HG03521 (cell line): Measurements from ENCODE around the gene PCSK7.

ENCODE experiments used
- ATAC-seq: cut with Tn5 transposase; IDR thresholded peaks from one replicate; pipeline ENCODE4 v1.9.1; 2021; ENCODE audit warnings: mild to moderate bottlenecking, moderate library complexity; ENCODE audit not compliant: unreplicated experiment

The PCSK7 gene

GRCh38 chr11:117170210-117170609, 61.7 kb downstream of the PCSK7 start:
- no peak for ATAC-seq

- no peak for ATAC-seq
Observed at GRCh38 chr11:117169736-117170135, 62.1 kb downstream of the PCSK7 start.

- ATAC-seq, result no peak
Observed at GRCh38 chr11:117166491-117166890, 65.4 kb downstream of the PCSK7 start.

GRCh38 chr11:117160826-117161225, 71.0 kb downstream of the PCSK7 start:
- no peak for ATAC-seq

GRCh38 chr11:117159892-117160291, 72.0 kb downstream of the PCSK7 start:
- ATAC-seq, result no peak

- ATAC-seq, result no peak
Observed at GRCh38 chr11:117157507-117157906, 74.4 kb downstream of the PCSK7 start.

GRCh38 chr11:117154468-117154867, 77.4 kb downstream of the PCSK7 start:
- no peak for ATAC-seq
